WTC11 (cell line): ENCODE data around the gene C2CD5. TPM values are rescaled to one million over a fixed set of nuclear protein-coding genes. Genes with fewer than 3 reads are reported as not detected.

ENCODE experiments used
- ATAC-seq: fragments of 200-7000 bp; cut with Tn5 transposase; 2 replicates; pipeline ENCODE4 v1.10.0; 2021; ENCODE audit warnings: mild to moderate bottlenecking, moderate library complexity
- CTCF ChIA-PET: fragments of 300-600 bp; sonication (Branson Sonifier 250); formaldehyde crosslinking; loops from one replicate; lab custom pipeline; 2021; ENCODE audit warnings: antibody characterized with exemption; lab: Charles Lee
- POLR2A ChIA-PET: fragments of 350-600 bp; sonication (Branson Sonifier 250); formaldehyde crosslinking; loops from one replicate; lab custom pipeline; 2021; ENCODE audit warnings: antibody characterized with exemption; lab: Charles Lee
- DNase-seq: peaks from one replicate; pipeline ENCODE4 v3.0.0; 2021; ENCODE audit warnings: low spot score
- H3K27ac Mint-ChIP-seq: 2 replicates; pipeline ENCODE4 v1.8.0; 2021; ENCODE audit warnings: mixed read lengths
- H3K27me3 Mint-ChIP-seq: 2 replicates; pipeline ENCODE4 v1.8.0; 2021; ENCODE audit warnings: low read depth, mild to moderate bottlenecking, moderate library complexity, mixed read lengths
- H3K36me3 Mint-ChIP-seq: 2 replicates; pipeline ENCODE4 v1.8.0; 2021; ENCODE audit warnings: mixed read lengths
- H3K4me1 Mint-ChIP-seq: 2 replicates; pipeline ENCODE4 v1.8.0; 2022; ENCODE audit warnings: mixed read lengths
- H3K4me3 Mint-ChIP-seq: 2 replicates; pipeline ENCODE4 v1.8.0; 2021; ENCODE audit warnings: mild to moderate bottlenecking, moderate library complexity, mixed read lengths
- H3K9me3 Mint-ChIP-seq: 2 replicates; pipeline ENCODE4 v1.8.0; 2021; ENCODE audit warnings: mixed read lengths
- ATF1 ChIP-seq: sonication (generic); formaldehyde crosslinking; IDR thresholded peaks from 2 replicates; pipeline ENCODE4 v1.8.1; 2023; ENCODE audit warnings: mild to moderate bottlenecking, moderate library complexity, missing genetic modification reagents
- ERG ChIP-seq: fragments of 250-450 bp; sonication (Bioruptor Pico); IDR thresholded peaks from 2 replicates; pipeline ENCODE4 v1.8.0; 2021; ENCODE audit warnings: mild to moderate bottlenecking
- ESRRA ChIP-seq: sonication (generic); formaldehyde crosslinking; IDR thresholded peaks from 2 replicates; pipeline ENCODE4 v1.8.1; 2022; ENCODE audit warnings: mild to moderate bottlenecking, missing genetic modification reagents, borderline replicate concordance
- GRHL2 ChIP-seq: fragments of 250-450 bp; sonication (Bioruptor Pico); IDR thresholded peaks from 2 replicates; pipeline ENCODE4 v1.8.0; 2022; ENCODE audit warnings: mild to moderate bottlenecking, moderate library complexity; ENCODE audit not compliant: insufficient replicate concordance, severe bottlenecking
- IRF1 ChIP-seq: sonication (generic); formaldehyde crosslinking; IDR thresholded peaks from 2 replicates; pipeline ENCODE4 v1.8.0; 2023; ENCODE audit warnings: missing genetic modification reagents
- NFATC4 ChIP-seq: fragments of 250-450 bp; sonication (Bioruptor Pico); IDR thresholded peaks from 2 replicates; pipeline ENCODE4 v1.9.0; 2021; ENCODE audit warnings: mild to moderate bottlenecking
- NFYB ChIP-seq: sonication (generic); formaldehyde crosslinking; conservative IDR thresholded peaks from 2 replicates; pipeline ENCODE4 v1.8.0; 2022; ENCODE audit warnings: low read depth, missing genetic modification reagents
- NR3C1 ChIP-seq: sonication (generic); formaldehyde crosslinking; conservative IDR thresholded peaks from 2 replicates; pipeline ENCODE4 v1.8.1; 2023; ENCODE audit warnings: low read depth, mild to moderate bottlenecking, missing genetic modification reagents
- PREB ChIP-seq: sonication (generic); formaldehyde crosslinking; IDR thresholded peaks from 2 replicates; pipeline ENCODE4 v1.8.1; 2022; ENCODE audit warnings: mild to moderate bottlenecking, missing genetic modification reagents, moderate library complexity, borderline replicate concordance
- SP1 ChIP-seq: sonication (generic); formaldehyde crosslinking; conservative IDR thresholded peaks from 2 replicates; pipeline ENCODE4 v1.8.1; 2022; ENCODE audit warnings: missing genetic modification reagents
- TCF7 ChIP-seq: sonication (generic); formaldehyde crosslinking; IDR thresholded peaks from 2 replicates; pipeline ENCODE4 v1.8.0; 2022; ENCODE audit warnings: mild to moderate bottlenecking, low read depth, missing genetic modification reagents, moderate library complexity
- TEAD1 ChIP-seq: sonication (generic); formaldehyde crosslinking; IDR thresholded peaks from 2 replicates; pipeline ENCODE4 v1.8.0; 2022; ENCODE audit warnings: mild to moderate bottlenecking, missing genetic modification reagents
- ZMAT4 ChIP-seq: fragments of 250-450 bp; sonication (Bioruptor Pico); IDR thresholded peaks from 2 replicates; pipeline ENCODE4 v1.9.0; 2021; ENCODE audit warnings: mild to moderate bottlenecking
- ZNF219 ChIP-seq: sonication (generic); formaldehyde crosslinking; IDR thresholded peaks from 2 replicates; pipeline ENCODE4 v1.8.0; 2023; ENCODE audit warnings: missing genetic modification reagents, mild to moderate bottlenecking, borderline replicate concordance
- ZNF671 ChIP-seq: fragments of 250-450 bp; sonication (Bioruptor Pico); IDR thresholded peaks from 2 replicates; pipeline ENCODE4 v1.8.0; 2021; ENCODE audit warnings: mild to moderate bottlenecking
- total RNA-seq: library from RNA; stranded (reverse); gene quantifications from 3 replicates; pipeline ENCODE4 v1.2.3, GENCODE V29; 2021
- TF ChIP-seq, protein P1 (sequence below): sonication (generic); formaldehyde crosslinking; IDR thresholded peaks from 2 replicates; pipeline ENCODE4 v1.8.0; 2022; ENCODE audit warnings: mild to moderate bottlenecking, missing genetic modification reagents
- TF ChIP-seq, protein P2 (sequence below): sonication (generic); formaldehyde crosslinking; IDR thresholded peaks from 2 replicates; pipeline ENCODE4 v1.8.1; 2023; ENCODE audit warnings: mild to moderate bottlenecking, missing genetic modification reagents

C2CD5 gene
- total RNA-seq, 1 experiment from 2014 or later = 48.1 TPM

DNA sequence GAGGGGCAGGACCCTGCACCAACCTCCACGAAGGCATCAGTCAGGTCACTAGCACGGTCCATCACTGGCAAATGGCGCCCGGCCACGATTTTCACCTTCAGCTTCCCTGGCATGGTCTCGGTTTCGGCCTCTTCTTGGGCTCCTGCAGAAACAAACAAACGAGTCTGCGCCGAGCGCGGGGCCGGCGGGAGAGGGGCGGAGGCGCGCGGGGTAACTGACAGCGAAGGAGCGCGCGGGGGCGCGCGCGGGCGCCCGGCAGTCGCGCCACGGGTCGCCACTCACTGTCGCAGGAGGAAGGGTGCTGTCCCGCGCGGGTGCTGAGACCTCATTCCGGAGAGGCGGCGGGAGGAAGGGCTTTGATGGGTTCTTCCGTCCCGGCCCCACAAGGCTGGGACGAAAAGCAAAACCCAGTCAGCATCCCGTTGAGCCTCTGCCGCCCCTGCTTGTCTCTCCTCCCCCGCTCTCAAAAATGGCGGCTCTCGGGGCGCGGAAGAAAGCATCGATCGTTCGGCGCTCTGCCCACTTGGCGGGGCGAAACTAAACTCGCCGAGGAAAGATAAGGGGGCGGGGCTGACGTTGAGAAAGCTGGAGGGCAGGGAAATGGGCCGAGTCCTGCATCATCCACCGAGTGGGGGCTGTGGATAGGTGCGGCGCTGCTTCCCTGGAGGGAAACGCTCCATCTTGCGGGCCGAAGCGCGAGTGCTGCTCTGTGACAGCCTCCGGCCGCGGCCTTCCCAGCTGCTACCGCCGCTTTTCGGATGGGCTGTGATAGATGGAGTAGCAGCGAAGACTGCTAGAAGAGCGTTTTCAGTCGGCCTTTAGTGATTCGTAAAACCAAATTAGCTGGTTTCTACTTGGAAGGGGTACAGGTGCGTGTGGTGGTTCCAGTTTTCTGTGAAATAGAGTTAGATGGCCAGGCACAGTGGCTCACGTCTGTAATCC is at the start of gene C2CD5 (continued):
- TF ChIP-seq, protein P1, sequence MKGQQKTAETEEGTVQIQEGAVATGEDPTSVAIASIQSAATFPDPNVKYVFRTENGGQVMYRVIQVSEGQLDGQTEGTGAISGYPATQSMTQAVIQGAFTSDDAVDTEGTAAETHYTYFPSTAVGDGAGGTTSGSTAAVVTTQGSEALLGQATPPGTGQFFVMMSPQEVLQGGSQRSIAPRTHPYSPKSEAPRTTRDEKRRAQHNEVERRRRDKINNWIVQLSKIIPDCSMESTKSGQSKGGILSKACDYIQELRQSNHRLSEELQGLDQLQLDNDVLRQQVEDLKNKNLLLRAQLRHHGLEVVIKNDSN (CRISPR knock-in tag) = peak; percentile 37; the same call in 1 of the 2 replicates
- no peak for TF ChIP-seq ATF1 (CRISPR knock-in tag)

DNA sequence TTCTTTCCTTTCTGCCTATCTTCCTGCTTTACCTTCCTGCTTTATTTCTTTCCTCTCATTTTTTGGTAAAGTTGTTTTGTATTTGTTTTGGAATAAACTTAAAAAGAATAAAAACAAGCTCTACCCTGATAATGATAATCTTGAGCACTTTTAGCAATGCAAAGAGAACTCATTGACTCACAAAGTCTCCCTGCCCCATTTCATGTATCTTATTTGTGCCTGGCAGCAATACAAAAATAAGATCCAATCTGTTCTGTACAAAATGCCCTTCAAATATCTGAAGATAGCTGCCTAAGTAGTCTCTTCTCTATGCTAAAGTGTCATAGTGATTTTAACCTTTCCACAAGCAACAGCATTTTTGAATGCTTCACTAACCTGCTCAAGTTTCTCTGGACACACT is 49.5 kb upstream of the C2CD5 start:
- CTCF ChIA-PET = interaction anchor here (1.4 kb wide), 1 partner anchor 91 kb away, joined by 4 read pairs; no protein-coding TSS in a partner anchor
- TF ChIP-seq NFYB (CRISPR knock-in tag) (no peak), IRF1 (CRISPR knock-in tag) (no peak)
- TF ChIP-seq, all 79 proteins: peak for 0
- Mint-ChIP-seq H3K36me3 (no peaks in the 10 kb centered on the region), H3K9me3 (no peaks in the 10 kb centered on the region), H3K4me1 (peaks cover 15% of the 10 kb centered on the region), H3K4me3 (no peak overlapping the region), H3K27ac (peak overlapping the region; percentile 42; the same call in 1 of the 2 replicates), H3K27me3 (no peaks in the 10 kb centered on the region)
- ATAC-seq (no peak), DNase-seq (no peak)
- POLR2A ChIA-PET = no interaction called here

DNA sequence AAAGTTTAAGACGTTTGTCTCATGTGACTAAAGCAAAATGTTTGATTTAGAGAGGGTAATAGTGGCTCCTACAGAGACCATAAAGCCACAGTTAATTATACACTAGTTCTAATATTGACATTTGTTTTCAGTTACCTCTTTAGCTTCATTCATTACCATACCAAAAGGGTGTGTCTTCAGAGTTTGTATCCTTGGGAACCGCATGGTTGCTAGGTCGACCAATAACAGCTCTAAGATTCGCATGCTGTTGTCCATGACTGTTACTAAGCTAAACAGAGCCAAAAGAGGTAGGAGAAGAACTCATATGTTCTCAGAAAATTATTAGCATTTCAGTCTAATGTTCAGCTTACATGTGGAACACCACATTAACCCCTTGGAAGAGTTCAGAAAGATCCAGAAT is 44.5 kb upstream of the C2CD5 start:
- peaks cover 14% of the 10 kb centered on the region for H3K4me1 Mint-ChIP-seq
- H3K4me3 Mint-ChIP-seq = no peak overlapping the region
- TF ChIP-seq TCF7 = no peak
- no peak for TF ChIP-seq NFATC4
- no peak for TF ChIP-seq TEAD1 (CRISPR knock-in tag)
- TF ChIP-seq, protein P2, sequence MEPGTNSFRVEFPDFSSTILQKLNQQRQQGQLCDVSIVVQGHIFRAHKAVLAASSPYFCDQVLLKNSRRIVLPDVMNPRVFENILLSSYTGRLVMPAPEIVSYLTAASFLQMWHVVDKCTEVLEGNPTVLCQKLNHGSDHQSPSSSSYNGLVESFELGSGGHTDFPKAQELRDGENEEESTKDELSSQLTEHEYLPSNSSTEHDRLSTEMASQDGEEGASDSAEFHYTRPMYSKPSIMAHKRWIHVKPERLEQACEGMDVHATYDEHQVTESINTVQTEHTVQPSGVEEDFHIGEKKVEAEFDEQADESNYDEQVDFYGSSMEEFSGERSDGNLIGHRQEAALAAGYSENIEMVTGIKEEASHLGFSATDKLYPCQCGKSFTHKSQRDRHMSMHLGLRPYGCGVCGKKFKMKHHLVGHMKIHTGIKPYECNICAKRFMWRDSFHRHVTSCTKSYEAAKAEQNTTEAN (CRISPR knock-in tag) = no peak
- no peak for TF ChIP-seq ZNF219 (CRISPR knock-in tag)
- TF ChIP-seq ESRRA (CRISPR knock-in tag) = no peak
- ChIA-PET POLR2A (interaction anchor here (0.7 kb wide), 1 partner anchor 286 kb away, joined by 6 read pairs; no protein-coding TSS in a partner anchor), CTCF (interaction anchor here (0.8 kb wide), 1 partner anchor 59 kb away, joined by 3 read pairs; no protein-coding TSS in a partner anchor)
- no peaks in the 10 kb centered on the region for H3K27me3 Mint-ChIP-seq
- no peaks in the 10 kb centered on the region for H3K9me3 Mint-ChIP-seq
- no peak overlapping the region for H3K27ac Mint-ChIP-seq
- DNase-seq (no peak), ATAC-seq (peak; percentile 46; the same call in 1 of the 2 replicates)
- H3K36me3 Mint-ChIP-seq = no peaks in the 10 kb centered on the region

DNA sequence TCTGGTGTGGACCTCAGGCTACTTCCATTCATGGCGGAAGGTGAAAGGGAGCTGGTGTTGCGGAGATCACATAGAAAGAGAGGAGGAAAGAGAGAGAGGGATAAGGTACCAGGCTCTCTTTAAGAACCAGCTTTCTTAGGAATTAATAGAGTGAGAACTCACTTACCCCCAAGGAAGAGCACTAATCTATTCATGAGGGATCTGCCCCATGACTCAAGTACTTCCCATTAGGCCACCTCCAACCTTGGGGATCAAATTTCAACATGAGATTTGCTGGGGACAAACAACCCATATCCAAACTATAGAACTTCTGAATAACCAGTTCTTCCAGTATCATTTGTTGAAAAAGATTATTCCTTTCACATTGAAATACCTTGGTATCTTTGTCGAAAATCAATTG is 34.0 kb upstream of the C2CD5 start:
- ChIA-PET POLR2A (no interaction called here), CTCF (interaction anchor here (0.9 kb wide), 1 partner anchor 49 kb away, joined by 3 read pairs; no protein-coding TSS in a partner anchor)
- peak; percentile 75 for ATAC-seq
- H3K27ac Mint-ChIP-seq = peak overlapping the region; percentile 77; the same call in 1 of the 2 replicates
- no peaks in the 10 kb centered on the region for H3K27me3 Mint-ChIP-seq
- peaks cover 3% of the 10 kb centered on the region for H3K4me1 Mint-ChIP-seq
- H3K4me3 Mint-ChIP-seq = no peak overlapping the region
- no peak for DNase-seq
- no peak for TF ChIP-seq NR3C1 (CRISPR knock-in tag)
- TF ChIP-seq ERG = no peak
- TF ChIP-seq ZNF671 (CRISPR knock-in tag) = no peak
- no peak for TF ChIP-seq SP1 (CRISPR knock-in tag)
- no peak for TF ChIP-seq GRHL2
- no peak for TF ChIP-seq PREB (CRISPR knock-in tag)
- TF ChIP-seq ZMAT4 (CRISPR knock-in tag) = no peak
- H3K36me3 Mint-ChIP-seq = peaks cover 8% of the 10 kb centered on the region
- H3K9me3 Mint-ChIP-seq = peaks cover 12% of the 10 kb centered on the region
